Activated CD4-positive, alpha-beta T cell treated with anti-CD3 and anti-CD28 coated beads, Interleukin-10, Interleukin-2, amounts not matched to agents 100 ng/mL and 50 ng/mL, durations not matched to agents 16 hours and 8 hours (primary cell): ENCODE data around the gene CDK14.

Source experiments
- DNase-seq: peaks from one replicate; pipeline ENCODE4 v3.0.0-alpha.2; 2020

The CDK14 gene

DNA sequence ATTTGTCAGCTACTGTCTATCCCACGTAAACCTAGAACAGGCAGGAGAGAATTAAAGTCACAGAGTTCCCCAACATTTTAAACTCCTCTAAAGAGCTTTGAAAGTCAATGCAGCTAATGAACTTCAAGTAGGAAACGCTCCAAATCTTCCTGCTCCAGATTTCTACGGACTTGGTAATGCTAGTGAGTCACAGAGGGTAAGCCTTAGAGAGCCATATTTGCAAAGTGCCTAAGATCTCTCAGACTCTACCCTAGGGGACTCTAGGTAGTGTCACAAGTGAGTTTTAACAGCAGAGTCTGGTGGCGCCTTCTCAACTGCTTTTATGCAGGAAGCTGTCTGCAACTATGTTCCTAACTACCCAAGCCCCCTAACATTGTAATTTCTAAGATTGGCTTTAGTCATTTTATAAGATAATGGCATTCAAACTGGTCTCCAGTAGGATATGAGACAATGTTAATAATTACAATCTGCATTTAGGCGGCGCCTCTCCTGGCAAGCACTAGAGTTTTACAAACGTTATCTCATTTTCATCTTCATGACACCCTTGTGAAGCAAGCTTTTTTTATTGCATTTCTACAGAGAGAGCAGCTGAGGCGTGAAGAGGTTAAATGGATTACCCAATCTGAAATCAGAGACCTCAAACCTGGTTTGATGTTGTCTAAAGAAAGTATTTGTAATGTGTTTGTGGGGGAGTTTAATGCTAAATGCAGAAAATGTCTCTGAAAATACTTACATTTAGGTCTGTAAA lies 646.1 kb downstream of the CDK14 start:
- DNase-seq, result no peak

DNA sequence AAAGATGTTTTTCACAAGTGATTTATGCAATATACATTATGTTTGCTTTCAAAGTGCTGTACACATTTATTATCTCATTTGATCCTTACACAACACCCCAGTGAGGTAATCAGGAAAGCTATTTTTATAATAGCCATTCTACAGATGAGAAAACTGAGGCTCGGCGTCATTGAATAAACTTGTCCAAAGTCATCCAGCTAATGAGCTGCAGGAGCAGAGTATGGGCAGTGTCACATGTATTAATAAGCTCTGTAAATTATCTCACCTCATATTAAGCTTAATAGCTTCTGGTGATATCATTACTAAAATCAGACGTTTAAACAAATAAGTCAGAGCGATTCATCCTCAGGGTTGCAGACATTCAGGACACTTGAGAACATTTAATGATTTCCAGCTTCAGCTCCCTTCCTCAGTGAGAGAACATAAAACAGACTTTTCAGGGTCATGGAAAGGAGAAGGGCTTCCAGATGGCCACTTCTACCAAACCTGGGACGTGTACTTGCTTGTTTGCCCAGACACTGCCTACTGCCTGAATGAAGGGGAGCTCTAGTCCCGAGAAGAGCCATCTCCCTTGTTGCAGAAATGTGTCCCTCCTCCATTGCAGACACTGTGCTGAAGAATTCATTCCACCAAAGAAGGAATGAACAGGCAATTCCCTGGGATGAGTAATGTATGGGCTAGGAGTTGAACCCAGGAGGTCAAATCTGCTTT lies 647.6 kb downstream of the CDK14 start:
- no peak for DNase-seq

DNA sequence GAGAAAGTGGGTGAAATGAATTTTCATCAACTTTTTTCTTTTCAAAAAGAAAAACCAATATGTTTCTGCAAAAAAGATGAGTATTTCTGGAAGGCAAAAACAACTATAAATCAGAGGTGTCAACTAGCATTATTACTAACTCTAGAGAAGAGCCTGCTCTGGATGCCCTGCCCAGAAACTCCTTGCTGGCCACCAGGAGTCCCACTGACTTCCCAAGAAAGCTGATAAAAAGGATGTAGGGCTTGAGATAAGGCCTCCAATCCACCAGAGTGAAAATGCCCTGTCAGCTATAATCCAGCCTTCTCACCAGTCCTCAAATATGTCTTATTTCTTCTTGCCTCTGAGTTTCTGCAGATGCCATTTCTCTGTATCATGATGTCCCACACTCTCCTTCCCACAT lies 651.4 kb downstream of the CDK14 start:
- DNase-seq, result no peak

DNA sequence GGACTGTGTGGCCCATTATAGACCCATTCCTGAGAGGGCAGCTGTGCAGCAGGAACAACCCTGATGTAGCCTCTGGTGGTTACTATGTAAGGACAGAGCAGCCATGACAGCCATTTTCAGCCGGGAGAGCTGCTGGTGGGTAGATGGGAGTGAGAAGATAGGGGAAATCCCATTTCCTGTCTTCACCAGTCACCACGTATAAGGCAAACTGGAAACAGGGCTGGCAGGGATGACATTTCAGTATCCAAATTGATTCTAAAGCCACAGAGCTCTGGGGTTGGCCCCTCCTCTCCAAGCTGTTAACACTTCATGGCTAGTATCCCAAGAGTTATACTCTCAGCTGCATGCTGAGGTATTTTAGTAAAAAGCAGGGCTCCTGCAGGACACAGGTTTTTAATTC lies 652.9 kb downstream of the CDK14 start:
- no peak for DNase-seq

DNA sequence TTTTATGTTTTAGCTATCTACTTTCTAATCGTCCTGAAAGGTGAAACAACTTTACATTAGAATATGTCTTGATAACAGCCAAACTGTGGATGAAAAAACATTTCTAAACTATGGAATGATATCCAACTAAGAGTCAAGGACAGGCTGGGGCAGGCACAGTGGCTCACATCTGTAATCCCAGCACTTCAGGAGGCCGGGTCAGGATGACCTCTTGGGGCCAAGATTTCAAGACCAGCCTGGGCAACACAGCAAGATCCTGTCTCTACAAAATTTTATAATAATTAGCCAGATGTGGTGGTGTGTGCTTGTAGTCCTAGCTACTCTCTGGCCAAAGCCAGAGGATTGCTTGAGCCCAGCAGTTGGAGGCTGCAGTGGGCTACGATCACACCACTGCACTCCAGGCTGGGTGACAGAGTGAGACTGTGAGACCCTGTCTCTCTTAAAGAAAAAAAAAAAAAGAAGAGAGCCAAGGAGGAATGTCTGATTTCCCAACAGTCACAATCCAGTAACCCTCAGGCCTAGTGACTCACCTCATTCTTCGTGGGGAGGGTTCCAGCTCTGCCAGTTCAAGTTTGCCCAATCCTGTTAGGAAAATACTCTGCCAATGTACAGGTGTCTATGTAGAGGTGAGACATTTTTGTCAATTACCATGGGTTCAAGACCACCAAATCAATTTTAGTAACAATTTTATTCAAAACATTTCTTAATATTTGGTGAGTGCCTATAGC lies 653.5 kb downstream of the CDK14 start:
- DNase-seq, result no peak

DNA sequence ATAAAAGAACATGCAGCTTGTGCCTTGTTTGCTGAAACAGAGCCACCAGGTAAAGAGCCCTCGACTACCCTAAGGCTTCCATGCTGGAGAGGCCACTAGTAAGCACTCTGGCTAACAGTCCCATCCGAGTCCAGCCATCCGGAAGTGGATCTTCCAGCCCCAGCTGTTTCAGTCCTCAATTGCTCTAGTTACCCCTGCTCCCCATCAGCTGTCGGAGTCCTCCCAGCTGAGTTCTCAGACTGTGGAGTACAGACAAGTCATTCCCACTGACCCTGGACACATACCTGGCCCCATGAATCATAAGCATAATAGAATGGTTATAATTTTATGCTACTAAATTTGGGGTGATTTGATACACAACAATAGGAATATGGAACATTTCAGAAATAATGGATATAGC lies 654.6 kb downstream of the CDK14 start:
- no peak for DNase-seq

DNA sequence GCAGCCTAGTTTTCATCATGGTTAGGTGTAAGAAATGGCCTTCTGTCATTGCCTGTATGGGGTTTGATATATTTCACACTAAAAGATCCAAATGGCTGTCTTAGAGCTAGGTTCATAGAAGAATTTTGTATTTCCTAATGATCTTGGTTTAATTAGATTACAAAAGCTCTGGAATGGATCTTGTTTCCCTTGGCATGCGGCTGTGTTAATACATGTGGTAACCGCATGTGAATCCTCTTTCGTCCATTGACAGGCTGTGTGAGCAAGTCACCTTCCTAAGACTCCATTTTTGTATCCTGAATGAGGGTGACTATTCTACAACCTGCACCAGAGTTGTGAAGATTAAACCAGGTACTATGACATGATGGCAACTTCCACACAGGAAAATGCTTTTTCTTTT lies 655.8 kb downstream of the CDK14 start:
- no peak for DNase-seq
